BJ (cell line): ENCODE measurements around the gene SAMD9L. TPM values are rescaled to one million over a fixed set of nuclear protein-coding genes. Genes with fewer than 3 reads are reported as not detected.

Source experiments
- CTCF ChIA-PET: fragments of 350-600 bp; formaldehyde crosslinking; extraction: SDS; loops from one replicate; lab custom pipeline; 2021; ENCODE audit warnings: antibody characterized with exemption, inconsistent platforms; lab: Yijun Ruan, JAX
- POLR2A ChIA-PET: fragments of 300-600 bp; sonication (Branson Sonifier 250); formaldehyde crosslinking; extraction: SDS; loops from one replicate; lab custom pipeline; 2021; ENCODE audit warnings: antibody characterized with exemption; lab: Charles Lee
- DNase-seq: peaks from one replicate; pipeline ENCODE4 v3.0.0-alpha.2; 2011; ENCODE audit warnings: low read depth
- H3K27me3 ChIP-seq: 2 replicates; pipeline ENCODE4 v1.6.0; 2011; ENCODE audit warnings: low read length; ENCODE audit not compliant: control insufficient read depth, insufficient read depth
- H3K36me3 ChIP-seq: 2 replicates; pipeline ENCODE4 v1.5.1; 2011; ENCODE audit warnings: low read length; ENCODE audit not compliant: control insufficient read depth, insufficient read depth
- H3K4me3 ChIP-seq: 2 replicates; pipeline ENCODE4 v1.5.1; 2011; ENCODE audit warnings: low read depth, mild to moderate bottlenecking, control low read depth, low read length
- CTCF ChIP-seq: IDR thresholded peaks from 2 replicates; pipeline ENCODE4 v1.5.1; 2011; ENCODE audit warnings: low read depth, mild to moderate bottlenecking, control low read depth, inconsistent platforms, low read length, moderate library complexity; ENCODE audit not compliant: insufficient read depth
- polyA plus RNA-seq: library from polyadenylated mRNA; depleted of rRNA; stranded (reverse); fragments of >200 nt; gene quantifications from 2 replicates; pipeline ENCODE4 v1.2.3, GENCODE V29; 2011

SAMD9L gene
- polyA plus RNA-seq, 1 experiment = 2.0 TPM

GRCh38 chr7:93171606-93172226, 23.5 kb upstream of the SAMD9L start:
- no peaks in the 10 kb centered on the region for H3K36me3 ChIP-seq
- no peak for DNase-seq
- H3K4me3 ChIP-seq = no peak overlapping the region

GRCh38 chr7:93165447-93165846, 17.3 kb upstream of the SAMD9L start:
- TF ChIP-seq CTCF = no peak
- no peak for DNase-seq
- no peaks in the 10 kb centered on the region for H3K36me3 ChIP-seq
- CTCF ChIA-PET = no interaction called here
- no peak overlapping the region for H3K4me3 ChIP-seq
- POLR2A ChIA-PET = no interaction called here
- H3K27me3 ChIP-seq = no peaks in the 10 kb centered on the region

More at GRCh38 chr7:93171606-93172226, 23.5 kb upstream of the SAMD9L start:
- TF ChIP-seq CTCF = no peak
- no peaks in the 10 kb centered on the region for H3K27me3 ChIP-seq
- ChIA-PET CTCF (interaction anchor here (0.9 kb wide), 1 partner anchor 29 kb away, joined by 3 read pairs; no protein-coding TSS in a partner anchor), POLR2A (no interaction called here)

GRCh38 chr7:93164766-93165165, 16.6 kb upstream of the SAMD9L start:
- CTCF ChIA-PET = no interaction called here
- Histone ChIP-seq H3K27me3 (no peaks in the 10 kb centered on the region), H3K36me3 (no peaks in the 10 kb centered on the region), H3K4me3 (no peak overlapping the region)
- TF ChIP-seq CTCF = no peak
- DNase-seq = no peak
- POLR2A ChIA-PET = no interaction called here

GRCh38 chr7:93161181-93161762, 13.1 kb upstream of the SAMD9L start:
- Histone ChIP-seq H3K27me3 (no peaks in the 10 kb centered on the region), H3K36me3 (no peaks in the 10 kb centered on the region), H3K4me3 (no peak overlapping the region)
- no peak for DNase-seq
- ChIA-PET CTCF (interaction anchor here (0.7 kb wide), 1 partner anchor 15 kb away, joined by 3 read pairs; no protein-coding TSS in a partner anchor), POLR2A (no interaction called here)
- TF ChIP-seq CTCF = no peak

GRCh38 chr7:93160410-93160809, 12.2 kb upstream of the SAMD9L start:
- POLR2A ChIA-PET = no interaction called here
- no peak for TF ChIP-seq CTCF
- CTCF ChIA-PET = no interaction called here
- no peak for DNase-seq
- Histone ChIP-seq H3K27me3 (no peaks in the 10 kb centered on the region), H3K36me3 (no peaks in the 10 kb centered on the region), H3K4me3 (no peak overlapping the region)
